Panc1 (cell line): ENCODE results near the gene PKD1L1. TPM values are rescaled to one million over a fixed set of nuclear protein-coding genes. Genes with fewer than 3 reads are reported as not detected.
A peak's percentile ranks its signal among the peaks of the same experiment; 100 is the strongest.

Experiments used
- ATAC-seq: fragments of 200-7000 bp; cut with Tn5 transposase; 2 replicates; pipeline ENCODE4 v1.9.1; 2020; ENCODE audit warnings: mild to moderate bottlenecking, moderate library complexity
- BruUV-seq: library from RNA; stranded (reverse); fragments of 400-500 nt; replicated peaks from 2 replicates; lab custom pipeline; 2021; lab: Mats Ljungman, UMichigan
- CTCF ChIA-PET: fragments of 300-600 bp; sonication (Branson Sonifier 250); formaldehyde crosslinking; loops from one replicate; lab custom pipeline; 2022; ENCODE audit warnings: antibody characterized with exemption; lab: Charles Lee
- POLR2A ChIA-PET: fragments of 300-600 bp; sonication (Branson Sonifier 250); formaldehyde crosslinking; loops from one replicate; lab custom pipeline; 2022; ENCODE audit warnings: antibody characterized with exemption; lab: Charles Lee
- DNase-seq: peaks from one replicate; pipeline ENCODE4 v3.0.0-alpha.2; 2010; ENCODE audit warnings: low read depth, low spot score
- H3K27ac ChIP-seq: 2 replicates; pipeline ENCODE4 v1.5.1; 2011; ENCODE audit warnings: mild to moderate bottlenecking, low read length, inconsistent platforms
- H3K27me3 ChIP-seq: fragments of 200-500 bp; sonication (Bioruptor generic); 2 replicates; pipeline ENCODE4 v1.6.0; 2014; ENCODE audit warnings: low read length, inconsistent platforms; ENCODE audit not compliant: control insufficient read depth, insufficient read depth
- H3K36me3 ChIP-seq: fragments of 200-500 bp; sonication (Bioruptor generic); 2 replicates; pipeline ENCODE4 v1.5.1; 2014; ENCODE audit warnings: inconsistent platforms, mild to moderate bottlenecking, low read length, moderate library complexity; ENCODE audit not compliant: control insufficient read depth, insufficient read depth
- H3K4me1 ChIP-seq: 2 replicates; pipeline ENCODE4 v1.5.1; 2011; ENCODE audit warnings: inconsistent platforms, mild to moderate bottlenecking, low read length, moderate library complexity; ENCODE audit not compliant: control insufficient read depth, insufficient read depth
- H3K4me3 ChIP-seq, 2 experiments: 2 replicates each; pipeline ENCODE4 v1.5.1; 2011 to 2012; ENCODE audit warnings: low read depth in 2 of 2, low read length in 2 of 2, mild to moderate bottlenecking in 2 of 2, inconsistent platforms in 1 of 2, moderate library complexity in 1 of 2
- H3K9me3 ChIP-seq: fragments of 200-500 bp; sonication (Bioruptor generic); 2 replicates; pipeline ENCODE4 v1.5.1; 2014; ENCODE audit warnings: low read depth, mild to moderate bottlenecking, inconsistent platforms, low read length, moderate library complexity; ENCODE audit not compliant: control insufficient read depth, insufficient read depth
- CTCF ChIP-seq: fragments of 450-650 bp; IDR thresholded peaks from 2 replicates; pipeline ENCODE4 v1.5.1; 2017; ENCODE audit warnings: mild to moderate bottlenecking
- POLR2AphosphoS5 ChIP-seq: IDR thresholded peaks from 2 replicates; pipeline ENCODE4 v1.6.1; 2012; ENCODE audit warnings: mild to moderate bottlenecking, low read depth, low read length, moderate library complexity
- REST ChIP-seq, 2 experiments: IDR thresholded peaks; 2 replicates each; pipeline ENCODE4 v1.6.1; 2011 to 2012; ENCODE audit warnings: low read depth in 2 of 2, control low read depth in 1 of 2, low read length in 1 of 2, mild to moderate bottlenecking in 1 of 2, moderate library complexity in 1 of 2; ENCODE audit not compliant: insufficient read depth in 1 of 2
- SIN3A ChIP-seq: IDR thresholded peaks from 2 replicates; pipeline ENCODE4 v1.6.1; 2012; ENCODE audit warnings: low read depth, mild to moderate bottlenecking, low read length, moderate library complexity, borderline replicate concordance; ENCODE audit not compliant: insufficient read depth
- TCF7L2 ChIP-seq: IDR thresholded peaks from 2 replicates; pipeline ENCODE4 v1.6.1; 2011; ENCODE audit warnings: mild to moderate bottlenecking, low read depth, low read length, inconsistent platforms
- in situ Hi-C: cut with HindIII; loops from 2 replicates; pipeline ENCODE4 v1.10.0; 2016; ENCODE audit warnings: low sequenced_read_pairs, low pct_unique_long_range_greater_than_20kb
- intact Hi-C: fragments of 100-400 bp; cut with micrococcal nuclease; formaldehyde crosslinking; loops from one replicate; pipeline ENCODE4 v1.10.0; 2022; ENCODE audit not compliant: unreplicated experiment
- total RNA-seq: library from RNA; stranded (reverse); gene quantifications from one replicate; pipeline ENCODE4 v1.2.1, GENCODE V29; 2021; ENCODE audit not compliant: unreplicated experiment

Gene PKD1L1
- total RNA-seq, 1 experiment from 2014 or later: 2.2 TPM

- TF ChIP-seq TCF7L2: no peak
- no peak for TF ChIP-seq REST (IDR thresholded peaks at IDR 0.05; ENCODE audit: insufficient read depth in 1 of 2, low read depth in 2 of 2, low read length in 1 of 2)
- no peak for TF ChIP-seq CTCF
- TF ChIP-seq POLR2AphosphoS5: no peak
- TF ChIP-seq SIN3A: no peak
- H3K4me1 ChIP-seq: peaks cover 17% of the 10 kb centered on the region
- in situ Hi-C loops (no loop called here), intact Hi-C loops (loop anchor here (5.0 kb wide), 1 partner anchor 682 kb away; no protein-coding TSS in a partner anchor)
- no peaks in the 10 kb centered on the region for H3K9me3 ChIP-seq
- ChIA-PET CTCF (no interaction called here), POLR2A (no interaction called here)
- no peak overlapping the region for H3K4me3 ChIP-seq
- ATAC-seq (no peak), DNase-seq (no peak)
- BruUV-seq: no TSS peak
- no peaks in the 10 kb centered on the region for H3K27me3 ChIP-seq
- H3K27ac ChIP-seq: peak overlapping the region; percentile 31; the same call in 1 of the 2 replicates
- H3K36me3 ChIP-seq: no peaks in the 10 kb centered on the region; the same call in 1 of the 2 replicates
Measured at GRCh38 chr7:47949703-47950102, 1.4 kb upstream of the PKD1L1 start.

GRCh38 chr7:47947355-47947749 lies 914 bp downstream of the PKD1L1 start:
- ChIA-PET CTCF (interaction anchor here (0.6 kb wide), 1 partner anchor 207 kb away, joined by 7 read pairs; no protein-coding TSS in a partner anchor), POLR2A (no interaction called here)
- Histone ChIP-seq H3K9me3 (no peaks in the 10 kb centered on the region), H3K4me1 (peaks cover 25% of the 10 kb centered on the region), H3K27me3 (no peaks in the 10 kb centered on the region), H3K4me3 (no peak overlapping the region), H3K27ac (peak overlapping the region; percentile 0; the same call in 1 of the 2 replicates), H3K36me3 (no peaks in the 10 kb centered on the region)
- in situ Hi-C loops (no loop called here), intact Hi-C loops (loop anchor here (5.0 kb wide), 1 partner anchor 680 kb away; no protein-coding TSS in a partner anchor)
- DNase-seq (no peak), ATAC-seq (no peak)
- BruUV-seq: no TSS peak
- TF ChIP-seq TCF7L2: no peak
- no peak for TF ChIP-seq SIN3A
- no peak for TF ChIP-seq CTCF
